Measurements from ENCODE around the gene CYP3A5. TPM values are rescaled to one million over a fixed set of nuclear protein-coding genes. Genes with fewer than 3 reads are reported as not detected.

Gene CYP3A5
- total RNA-seq, 1 experiment from 2014 or later, result not detected

- Histone ChIP-seq H3K4me1 (ENCODE audit: insufficient read depth, low read length) (no peaks in the 10 kb centered on the region), H2AFZ (ENCODE audit: low read length) (no peak overlapping the region), H2AK5ac (ENCODE audit: insufficient read length, low read length) (no peak overlapping the region), H3K79me1 (ENCODE audit: insufficient read depth, low read depth, low read length, poor library complexity, severe bottlenecking) (no peaks in the 10 kb centered on the region), H2BK20ac (ENCODE audit: low read depth, low read length, poor library complexity, severe bottlenecking) (no peak overlapping the region), H3K18ac (ENCODE audit: insufficient read length, low read depth, low read length) (no peak overlapping the region), H3K14ac (ENCODE audit: insufficient read depth, low read length) (no peak overlapping the region), H2BK5ac (ENCODE audit: insufficient read length, low read length) (no peak overlapping the region), H3K56ac (ENCODE audit: insufficient read length, low read depth, low read length) (no peak overlapping the region), H3T11ph (ENCODE audit: low read length) (no peak overlapping the region), H3K4me2 (ENCODE audit: insufficient read depth, insufficient read length, low read length) (no peak overlapping the region), H4K20me1 (ENCODE audit: control insufficient read depth, insufficient read depth, insufficient read length) (no peaks in the 10 kb centered on the region), H3K23ac (ENCODE audit: insufficient read length, low read depth, low read length) (no peak overlapping the region), H2BK120ac (ENCODE audit: low read depth, low read length, poor library complexity, severe bottlenecking) (no peak overlapping the region), H3K27me3 (ENCODE audit: insufficient read depth, low read length) (no peaks in the 10 kb centered on the region), H2BK15ac (ENCODE audit: low read depth, low read length) (no peak overlapping the region), H3K9me3 (ENCODE audit: control insufficient read depth, low read depth, low read length) (no peaks in the 10 kb centered on the region), H4K91ac (ENCODE audit: insufficient read length, low read depth, low read length) (no peak overlapping the region), H3K79me2 (ENCODE audit: insufficient read depth, low read length) (no peaks in the 10 kb centered on the region), H3K23me2 (ENCODE audit: insufficient read length, low read depth, low read length, poor library complexity, severe bottlenecking) (no peaks in the 10 kb centered on the region), H4K8ac (replicated peaks; ENCODE audit: insufficient read length, low read depth, low read length) (no peak overlapping the region), H3K4ac (ENCODE audit: low read depth, low read length) (no peak overlapping the region), H2BK12ac (ENCODE audit: insufficient read length, low read depth, low read length) (no peak overlapping the region), H3K9ac (ENCODE audit: extremely low read depth, insufficient read length, low read length) (no peak overlapping the region), H3K27ac (ENCODE audit: insufficient read length, low read depth, low read length) (no peak overlapping the region), H4K5ac (ENCODE audit: insufficient read length, low read depth, low read length) (no peak overlapping the region)
- Mint-ChIP-seq H3K36me3 (ENCODE audit: insufficient read depth in 1 of 3, low read depth in 3 of 3) (peaks cover 0 to 3% (median 2%) of the 10 kb centered on the region in 3 experiments; a peak in 5 of 7 replicates), H3K4me3 (no peak overlapping the region), H3K4me1 (no peaks in the 10 kb centered on the region), H3K27ac (no peak overlapping the region), H3K27me3 (ENCODE audit: low read depth) (no peaks in the 10 kb centered on the region), H3K9me3 (peaks cover 6% of the 10 kb centered on the region in 2 experiments; a peak in 4 of 5 replicates)
- WGBS (ENCODE audit: extremely low coverage, insufficient read length, low lambda C conversion rate), result no CpG with 5 or more reads among the region's 2 CpGs
- TF ChIP-seq, protein P1, sequence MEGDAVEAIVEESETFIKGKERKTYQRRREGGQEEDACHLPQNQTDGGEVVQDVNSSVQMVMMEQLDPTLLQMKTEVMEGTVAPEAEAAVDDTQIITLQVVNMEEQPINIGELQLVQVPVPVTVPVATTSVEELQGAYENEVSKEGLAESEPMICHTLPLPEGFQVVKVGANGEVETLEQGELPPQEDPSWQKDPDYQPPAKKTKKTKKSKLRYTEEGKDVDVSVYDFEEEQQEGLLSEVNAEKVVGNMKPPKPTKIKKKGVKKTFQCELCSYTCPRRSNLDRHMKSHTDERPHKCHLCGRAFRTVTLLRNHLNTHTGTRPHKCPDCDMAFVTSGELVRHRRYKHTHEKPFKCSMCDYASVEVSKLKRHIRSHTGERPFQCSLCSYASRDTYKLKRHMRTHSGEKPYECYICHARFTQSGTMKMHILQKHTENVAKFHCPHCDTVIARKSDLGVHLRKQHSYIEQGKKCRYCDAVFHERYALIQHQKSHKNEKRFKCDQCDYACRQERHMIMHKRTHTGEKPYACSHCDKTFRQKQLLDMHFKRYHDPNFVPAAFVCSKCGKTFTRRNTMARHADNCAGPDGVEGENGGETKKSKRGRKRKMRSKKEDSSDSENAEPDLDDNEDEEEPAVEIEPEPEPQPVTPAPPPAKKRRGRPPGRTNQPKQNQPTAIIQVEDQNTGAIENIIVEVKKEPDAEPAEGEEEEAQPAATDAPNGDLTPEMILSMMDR (conservative IDR thresholded peaks at IDR 0.05), result no peak
- no peak for DNase-seq
Observed at GRCh38 chr7:99652671-99653070, 27.1 kb downstream of the CYP3A5 start.
